22Rv1 (cell line): ENCODE measurements around the gene TMEM236.

Experiments
- ZFX ChIP-seq: fragments of 450-650 bp; IDR thresholded peaks from 2 replicates; pipeline ENCODE4 v1.6.1; 2017; ENCODE audit warnings: antibody characterized with exemption, borderline replicate concordance
- TF ChIP-seq, protein P1 (sequence below): fragments of 450-650 bp; IDR thresholded peaks from 2 replicates; pipeline ENCODE4 v1.5.1; 2017; ENCODE audit warnings: mild to moderate bottlenecking

DNA sequence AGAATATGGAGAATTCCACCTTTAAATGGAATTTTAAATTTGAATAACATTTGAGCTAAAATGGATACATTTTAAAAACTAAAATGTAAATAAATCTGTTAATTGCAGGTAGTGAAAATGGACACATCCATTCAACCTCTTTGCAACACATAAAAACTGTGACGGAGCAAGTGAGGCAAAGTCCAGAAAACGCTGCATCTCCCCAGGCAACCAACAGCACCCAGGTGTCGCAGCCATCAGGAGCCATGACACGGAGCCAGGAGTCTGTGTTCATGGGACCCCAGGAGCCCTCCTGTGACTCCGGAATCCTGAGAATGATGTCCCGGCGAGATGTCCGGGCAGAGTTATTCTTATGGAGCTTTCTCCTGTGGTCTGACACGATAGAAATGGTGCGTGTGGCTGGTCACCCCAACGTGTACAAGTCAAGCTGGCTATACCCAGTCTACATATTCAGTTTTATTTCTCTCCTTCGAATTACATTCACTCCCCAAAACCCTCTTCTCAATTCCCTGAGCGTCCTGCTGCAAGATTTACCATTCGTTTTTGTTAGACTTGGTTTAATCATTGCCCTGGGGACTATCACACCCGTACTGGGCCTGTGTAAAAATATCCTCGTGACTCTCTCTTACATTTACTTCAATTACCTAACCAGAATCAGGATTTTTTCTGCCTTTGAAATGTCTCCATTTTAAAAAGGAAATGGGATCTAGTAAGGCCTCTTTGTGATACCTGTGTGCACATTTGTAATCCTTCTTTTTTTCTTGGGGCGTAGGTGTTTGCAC lies 44.0 kb downstream of the TMEM236 start:
- TF ChIP-seq, protein P1, sequence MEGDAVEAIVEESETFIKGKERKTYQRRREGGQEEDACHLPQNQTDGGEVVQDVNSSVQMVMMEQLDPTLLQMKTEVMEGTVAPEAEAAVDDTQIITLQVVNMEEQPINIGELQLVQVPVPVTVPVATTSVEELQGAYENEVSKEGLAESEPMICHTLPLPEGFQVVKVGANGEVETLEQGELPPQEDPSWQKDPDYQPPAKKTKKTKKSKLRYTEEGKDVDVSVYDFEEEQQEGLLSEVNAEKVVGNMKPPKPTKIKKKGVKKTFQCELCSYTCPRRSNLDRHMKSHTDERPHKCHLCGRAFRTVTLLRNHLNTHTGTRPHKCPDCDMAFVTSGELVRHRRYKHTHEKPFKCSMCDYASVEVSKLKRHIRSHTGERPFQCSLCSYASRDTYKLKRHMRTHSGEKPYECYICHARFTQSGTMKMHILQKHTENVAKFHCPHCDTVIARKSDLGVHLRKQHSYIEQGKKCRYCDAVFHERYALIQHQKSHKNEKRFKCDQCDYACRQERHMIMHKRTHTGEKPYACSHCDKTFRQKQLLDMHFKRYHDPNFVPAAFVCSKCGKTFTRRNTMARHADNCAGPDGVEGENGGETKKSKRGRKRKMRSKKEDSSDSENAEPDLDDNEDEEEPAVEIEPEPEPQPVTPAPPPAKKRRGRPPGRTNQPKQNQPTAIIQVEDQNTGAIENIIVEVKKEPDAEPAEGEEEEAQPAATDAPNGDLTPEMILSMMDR, result no peak
- TF ChIP-seq ZFX, result no peak
